HPDE6-E6E7 (cell line): Measurements from ENCODE around the gene DEXI.
"Not testable (repeated sequence)": the region's sequence is repeated elsewhere in the genome, so short reads cannot be mapped to it uniquely, and the experiment has no call there.

Source experiments
- DNase-seq: peaks from one replicate; pipeline ENCODE4 v3.0.0; 2011; ENCODE audit warnings: missing footprints; ENCODE audit errors: extremely low spot score

Gene DEXI

GRCh38 chr16:10926867-10927266 is 15.4 kb downstream of the DEXI start:
- DNase-seq, result no peak

GRCh38 chr16:10926094-10926493 is 16.2 kb downstream of the DEXI start:
- no peak for DNase-seq

- not testable (repeated sequence) for DNase-seq
Observed at GRCh38 chr16:10925285-10925684, 17.0 kb downstream of the DEXI start.

GRCh38 chr16:10923650-10924214 is 18.5 kb downstream of the DEXI start:
- DNase-seq, result no peak

GRCh38 chr16:10923146-10923649 is 19.1 kb downstream of the DEXI start:
- DNase-seq, result no peak

GRCh38 chr16:10922328-10923145 is 19.7 kb downstream of the DEXI start:
- no peak for DNase-seq

- DNase-seq, result no peak
Observed at GRCh38 chr16:10921536-10922327, 20.5 kb downstream of the DEXI start.

- DNase-seq, result no peak
Observed at GRCh38 chr16:10920726-10921427, 21.4 kb downstream of the DEXI start.

GRCh38 chr16:10919003-10919351 is 23.3 kb downstream of the DEXI start:
- no peak for DNase-seq

- DNase-seq, result peak; percentile 80
Observed at GRCh38 chr16:10918294-10919002, 23.8 kb downstream of the DEXI start.

- DNase-seq, result no peak
Observed at GRCh38 chr16:10916534-10916933, 25.7 kb downstream of the DEXI start.

- DNase-seq, result no peak
Observed at GRCh38 chr16:10911267-10911666, 31.0 kb downstream of the DEXI start.

GRCh38 chr16:10907757-10908045 is 34.6 kb downstream of the DEXI start:
- DNase-seq, result no peak

- DNase-seq, result no peak
Observed at GRCh38 chr16:10906914-10907756, 35.1 kb downstream of the DEXI start.

GRCh38 chr16:10906482-10906881 is 35.8 kb downstream of the DEXI start:
- DNase-seq, result no peak

- no peak for DNase-seq
Observed at GRCh38 chr16:10902999-10903398, 39.3 kb downstream of the DEXI start.

GRCh38 chr16:10897134-10897533 is 45.1 kb downstream of the DEXI start:
- no peak for DNase-seq

GRCh38 chr16:10896723-10897122 is 45.5 kb downstream of the DEXI start:
- no peak for DNase-seq

- no peak for DNase-seq
Observed at GRCh38 chr16:10896165-10896564, 46.1 kb downstream of the DEXI start.
